Activated T-helper 1 cell treated with anti-CD3 and anti-CD28 coated beads, Interleukin-12 subunit alpha, Interleukin-12 subunit beta, Interleukin-2, Interleukin-4 antibody, amounts not matched to agents 30 ng/mL and 10 ng/mL and 1 ng/mL, durations not matched to agents 14 hours and 24 hours and 36 hours (primary cell): ENCODE measurements around the gene NPAS2. TPM values are rescaled to one million over a fixed set of nuclear protein-coding genes. Genes with fewer than 3 reads are reported as not detected.
A peak's percentile ranks its signal among the peaks of the same experiment; 100 is the strongest.

Experiments
- DNase-seq: peaks from one replicate; pipeline ENCODE4 v3.0.0; 2021; ENCODE audit warnings: low spot score
- H3K27ac Mint-ChIP-seq: one replicate; pipeline ENCODE4 v1.8.0; 2021; ENCODE audit warnings: mild to moderate bottlenecking, mixed read lengths
- H3K27me3 Mint-ChIP-seq: one replicate; pipeline ENCODE4 v1.8.0; 2022; ENCODE audit warnings: mild to moderate bottlenecking, moderate library complexity, mixed read lengths; ENCODE audit not compliant: insufficient read depth
- H3K36me3 Mint-ChIP-seq: one replicate; pipeline ENCODE4 v1.8.0; 2021; ENCODE audit warnings: low read depth, mixed read lengths
- H3K4me1 Mint-ChIP-seq: one replicate; pipeline ENCODE4 v1.8.0; 2021; ENCODE audit warnings: low read depth, mixed read lengths
- H3K4me3 Mint-ChIP-seq: one replicate; pipeline ENCODE4 v1.8.0; 2021; ENCODE audit warnings: mild to moderate bottlenecking, moderate library complexity, mixed read lengths
- H3K9me3 Mint-ChIP-seq: one replicate; pipeline ENCODE4 v1.8.0; 2021; ENCODE audit warnings: mixed read lengths
- intact Hi-C: fragments of 100-400 bp; cut with micrococcal nuclease; formaldehyde crosslinking; loops from one replicate; pipeline ENCODE4 v1.15.1; 2024
- total RNA-seq: library from RNA; stranded (reverse); gene quantifications from 2 replicates; pipeline ENCODE4 v1.2.3, GENCODE V29; 2022

NPAS2 gene
- total RNA-seq, 1 donor from 2014 or later, result 7.5 TPM

DNA sequence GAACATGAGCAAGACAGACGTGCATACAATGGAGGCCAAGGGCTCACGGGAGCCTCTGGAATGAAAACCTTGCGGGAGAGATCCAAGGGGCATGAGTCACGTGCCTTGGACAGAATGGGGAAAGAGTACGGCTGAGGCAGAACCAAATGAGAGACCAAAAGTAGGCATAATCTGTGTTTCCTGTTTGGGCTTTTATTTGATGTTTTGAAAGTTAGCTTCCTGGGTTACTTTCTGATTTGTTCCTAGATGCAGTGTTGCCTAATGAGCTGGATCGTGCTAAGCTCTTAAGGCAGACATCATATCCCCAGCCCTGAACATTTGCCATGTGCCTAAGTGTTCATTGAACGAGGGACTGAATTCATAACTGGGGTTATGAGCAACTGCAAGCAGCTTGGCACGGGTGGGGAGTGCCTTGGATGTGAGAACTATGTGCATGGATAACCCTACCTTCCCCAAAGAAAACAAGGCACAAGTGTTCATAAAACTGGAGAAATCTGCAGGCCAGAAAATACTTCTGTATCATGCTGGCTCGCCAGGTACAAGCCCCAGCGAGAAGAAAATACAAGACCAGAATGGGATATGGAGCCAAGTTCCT lies 121.8 kb downstream of the NPAS2 start:
- no peaks in the 10 kb centered on the region for H3K36me3 Mint-ChIP-seq
- peaks cover 12% of the 10 kb centered on the region for H3K4me1 Mint-ChIP-seq
- H3K9me3 Mint-ChIP-seq, result no peaks in the 10 kb centered on the region
- intact Hi-C loops, result no loop called here
- H3K27me3 Mint-ChIP-seq, result no peaks in the 10 kb centered on the region
- no peak overlapping the region for H3K4me3 Mint-ChIP-seq
- no peak overlapping the region for H3K27ac Mint-ChIP-seq
- no peak for DNase-seq

DNA sequence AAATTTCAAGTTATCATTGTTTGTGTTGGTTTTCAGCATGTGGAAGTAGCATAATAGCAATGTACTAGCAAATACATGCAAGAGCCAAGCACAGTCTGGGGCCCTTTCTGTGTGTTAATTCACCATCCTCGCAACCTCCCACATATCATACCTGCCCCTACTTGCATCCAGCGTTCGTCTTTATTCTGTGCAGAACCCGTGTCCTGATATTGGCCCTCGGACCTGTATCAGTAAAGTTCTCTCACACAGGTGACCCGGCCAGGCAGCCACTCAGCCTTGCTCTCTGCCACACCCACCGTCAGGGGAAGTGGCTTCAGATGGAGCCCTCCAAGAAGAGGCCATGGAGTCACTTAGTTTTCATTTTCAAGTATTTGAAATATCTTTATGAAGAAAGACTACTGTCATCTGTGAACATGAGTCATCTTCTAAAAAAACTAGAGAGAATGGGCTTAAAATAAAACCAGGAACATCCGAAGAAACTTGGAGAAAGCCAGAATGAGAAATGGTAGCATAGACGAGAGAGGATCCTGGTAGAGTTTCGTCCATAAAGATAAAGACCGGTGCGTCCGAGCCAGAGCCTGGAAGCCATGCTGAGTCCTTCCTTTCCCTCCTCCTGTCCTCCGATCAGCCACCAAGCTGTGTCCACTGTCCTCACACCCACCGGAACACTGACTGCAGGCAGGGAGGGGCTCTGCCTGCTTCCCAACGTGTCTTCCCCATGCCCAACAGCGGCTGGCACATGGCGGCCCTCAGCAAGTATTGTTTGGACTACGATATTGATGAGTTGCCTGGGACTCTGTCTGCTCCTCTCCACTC lies 124.9 kb downstream of the NPAS2 start:
- intact Hi-C loops, result no loop called here
- DNase-seq, result no peak
- Mint-ChIP-seq H3K36me3 (no peaks in the 10 kb centered on the region), H3K4me3 (no peak overlapping the region), H3K9me3 (no peaks in the 10 kb centered on the region), H3K27ac (no peak overlapping the region), H3K27me3 (peaks cover 2% of the 10 kb centered on the region), H3K4me1 (peaks cover 12% of the 10 kb centered on the region)

DNA sequence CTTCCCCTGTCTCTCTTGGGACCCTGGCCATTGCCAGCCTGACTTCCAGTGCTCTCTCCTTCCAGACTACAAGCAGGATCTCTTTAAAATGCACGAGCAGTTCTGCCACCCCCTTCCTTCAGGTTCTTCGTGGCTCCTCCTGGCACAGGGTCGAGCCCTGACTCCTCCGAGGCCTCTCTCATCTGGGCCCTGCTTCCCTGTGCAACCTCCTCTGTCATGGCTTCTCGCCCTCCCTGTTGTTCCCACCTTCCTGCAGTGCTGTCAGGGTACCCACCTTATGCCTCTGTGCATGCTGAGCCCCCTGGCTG lies 125.4 kb downstream of the NPAS2 start:
- no peak for DNase-seq
- H3K4me3 Mint-ChIP-seq, result no peak overlapping the region
- no peaks in the 10 kb centered on the region for H3K36me3 Mint-ChIP-seq
- no peak overlapping the region for H3K27ac Mint-ChIP-seq
- peaks cover 2% of the 10 kb centered on the region for H3K27me3 Mint-ChIP-seq
- intact Hi-C loops, result no loop called here
- H3K4me1 Mint-ChIP-seq, result peaks cover 12% of the 10 kb centered on the region
- no peaks in the 10 kb centered on the region for H3K9me3 Mint-ChIP-seq

DNA sequence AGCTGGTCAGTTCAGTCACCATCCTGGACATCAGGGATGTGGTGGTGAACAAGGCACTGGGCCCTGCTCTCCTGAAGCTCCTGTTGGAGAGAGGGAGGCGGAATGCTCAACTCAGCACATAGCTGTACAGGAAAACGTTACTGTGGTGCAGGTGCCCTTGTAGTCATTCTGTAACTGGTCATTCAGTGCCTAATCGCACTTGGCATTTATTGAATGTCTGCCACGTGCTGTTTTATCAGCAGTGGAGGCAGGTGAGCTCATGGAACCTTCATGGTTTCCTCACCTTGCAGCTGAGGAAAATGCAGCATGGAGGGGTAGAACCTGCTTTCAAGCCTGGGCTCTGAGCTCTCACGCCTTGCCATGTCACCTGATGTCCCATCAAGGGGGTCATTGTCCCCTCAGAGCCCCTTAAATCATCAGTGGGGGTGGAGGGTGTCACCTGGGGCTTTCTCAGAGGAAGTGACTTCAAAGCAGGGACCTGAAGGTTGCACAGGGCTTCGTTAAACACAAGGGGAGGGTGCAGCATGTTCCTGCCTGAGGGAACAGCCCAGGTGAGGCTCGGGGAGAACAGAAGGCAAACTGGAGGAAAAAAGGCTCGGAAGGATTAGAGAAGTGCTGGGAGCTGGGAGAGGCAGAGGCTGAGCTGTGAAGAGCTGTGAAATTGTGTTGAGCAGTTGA lies 126.1 kb downstream of the NPAS2 start:
- intact Hi-C loops, result no loop called here
- no peak overlapping the region for H3K27ac Mint-ChIP-seq
- H3K9me3 Mint-ChIP-seq, result no peaks in the 10 kb centered on the region
- no peaks in the 10 kb centered on the region for H3K36me3 Mint-ChIP-seq
- H3K27me3 Mint-ChIP-seq, result peaks cover 2% of the 10 kb centered on the region
- H3K4me1 Mint-ChIP-seq, result peaks cover 10% of the 10 kb centered on the region
- H3K4me3 Mint-ChIP-seq, result no peak overlapping the region
- DNase-seq, result no peak

DNA sequence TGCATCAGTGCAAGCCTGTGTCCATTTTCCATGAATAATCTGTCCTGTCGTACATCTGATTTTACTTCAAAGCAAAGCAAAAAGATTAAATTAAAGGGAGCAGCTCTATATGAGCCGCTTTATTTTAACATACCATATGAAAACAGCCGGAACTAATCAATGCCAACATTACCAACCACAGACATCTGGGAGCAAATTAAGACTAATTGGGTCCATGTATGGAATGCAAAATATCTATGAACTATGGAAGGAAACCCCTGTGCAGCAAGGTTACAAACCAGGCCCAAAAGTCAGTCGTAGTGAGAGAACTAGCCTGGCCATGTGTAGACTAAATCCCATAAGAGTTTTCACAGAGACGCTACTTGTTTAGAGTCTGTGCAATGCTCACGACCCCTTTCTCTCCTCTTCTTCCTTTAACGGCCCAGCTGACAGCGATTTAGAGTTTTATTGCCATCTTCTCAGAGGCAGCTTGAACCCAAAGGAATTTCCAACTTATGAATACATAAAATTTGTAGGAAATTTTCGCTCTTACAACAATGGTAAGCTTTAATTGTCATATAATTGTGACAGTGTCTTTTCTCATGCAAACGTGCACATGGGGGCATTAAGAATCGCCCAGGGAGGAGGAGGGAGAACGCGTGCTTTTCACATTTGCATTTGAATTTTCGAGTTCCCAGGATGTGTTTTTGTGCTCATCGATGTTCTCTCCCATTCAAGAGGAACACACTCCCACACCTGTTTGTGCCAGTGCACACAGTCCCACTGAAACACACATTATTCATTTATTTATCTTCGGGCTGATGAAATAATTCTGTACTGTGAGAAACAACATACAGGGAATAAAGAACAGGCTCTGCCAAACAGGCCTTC lies 129.2 kb downstream of the NPAS2 start:
- H3K36me3 Mint-ChIP-seq, result no peaks in the 10 kb centered on the region
- intact Hi-C loops, result no loop called here
- H3K4me1 Mint-ChIP-seq, result peaks cover 10% of the 10 kb centered on the region
- no peaks in the 10 kb centered on the region for H3K9me3 Mint-ChIP-seq
- H3K4me3 Mint-ChIP-seq, result no peak overlapping the region
- no peak for DNase-seq
- H3K27me3 Mint-ChIP-seq, result peaks cover 2% of the 10 kb centered on the region
- H3K27ac Mint-ChIP-seq, result no peak overlapping the region

DNA sequence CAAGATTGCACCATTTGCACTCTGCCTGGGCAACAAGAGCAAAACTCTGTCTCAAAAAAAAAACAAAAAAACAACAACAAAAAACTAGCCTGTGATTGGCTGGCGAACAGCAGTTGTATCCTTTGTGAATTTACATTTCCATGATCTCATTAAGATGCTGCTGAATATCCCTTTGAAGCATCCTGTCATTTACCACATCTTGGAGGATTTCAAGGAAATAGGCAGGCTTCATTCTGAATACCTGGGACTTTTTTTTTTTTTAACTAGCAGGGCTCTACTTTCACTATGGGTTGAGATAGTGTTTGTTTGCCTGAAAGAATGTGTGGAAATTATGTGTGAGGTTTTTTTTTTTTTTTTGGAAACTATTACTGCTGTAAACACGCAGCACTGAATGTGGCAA lies 132.6 kb downstream of the NPAS2 start:
- peaks cover 10% of the 10 kb centered on the region for H3K4me1 Mint-ChIP-seq
- intact Hi-C loops, result no loop called here
- H3K27me3 Mint-ChIP-seq, result peaks cover 2% of the 10 kb centered on the region
- no peaks in the 10 kb centered on the region for H3K9me3 Mint-ChIP-seq
- H3K27ac Mint-ChIP-seq, result peak overlapping the region; percentile 66
- no peaks in the 10 kb centered on the region for H3K36me3 Mint-ChIP-seq
- no peak overlapping the region for H3K4me3 Mint-ChIP-seq
- DNase-seq, result no peak

DNA sequence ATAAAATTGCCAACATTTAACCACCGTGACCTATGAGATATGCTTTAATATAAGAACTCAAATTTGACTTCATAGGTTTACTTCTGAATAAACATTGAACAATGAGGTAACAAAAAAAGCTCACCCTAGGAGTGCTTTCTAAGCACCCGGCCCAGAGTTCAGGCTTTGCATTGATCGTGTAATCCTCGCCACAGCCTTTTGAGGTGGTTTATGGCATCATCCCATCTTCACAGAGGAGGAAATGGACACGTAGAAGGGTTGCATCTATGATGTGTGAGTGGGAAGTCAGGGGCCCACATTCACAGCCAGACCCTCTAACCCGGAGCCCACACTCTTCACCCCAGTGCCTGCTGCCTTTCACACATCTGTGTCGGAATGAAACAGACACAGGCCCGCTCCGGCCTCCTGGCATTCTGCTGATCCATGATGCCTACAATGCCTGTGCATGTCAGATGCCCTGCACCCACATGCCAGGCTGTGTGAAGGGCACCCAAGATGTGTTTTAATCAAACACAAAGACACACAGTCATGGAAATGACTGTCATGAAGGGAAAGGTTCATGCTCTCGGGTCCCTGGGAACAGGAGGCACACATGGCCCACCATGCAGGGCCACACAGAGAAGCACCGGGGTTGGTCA lies 133.6 kb downstream of the NPAS2 start:
- Mint-ChIP-seq H3K9me3 (no peaks in the 10 kb centered on the region), H3K4me1 (peaks cover 10% of the 10 kb centered on the region), H3K36me3 (no peaks in the 10 kb centered on the region), H3K4me3 (no peak overlapping the region), H3K27me3 (peaks cover 2% of the 10 kb centered on the region), H3K27ac (no peak overlapping the region)
- DNase-seq, result no peak
- intact Hi-C loops, result no loop called here

DNA sequence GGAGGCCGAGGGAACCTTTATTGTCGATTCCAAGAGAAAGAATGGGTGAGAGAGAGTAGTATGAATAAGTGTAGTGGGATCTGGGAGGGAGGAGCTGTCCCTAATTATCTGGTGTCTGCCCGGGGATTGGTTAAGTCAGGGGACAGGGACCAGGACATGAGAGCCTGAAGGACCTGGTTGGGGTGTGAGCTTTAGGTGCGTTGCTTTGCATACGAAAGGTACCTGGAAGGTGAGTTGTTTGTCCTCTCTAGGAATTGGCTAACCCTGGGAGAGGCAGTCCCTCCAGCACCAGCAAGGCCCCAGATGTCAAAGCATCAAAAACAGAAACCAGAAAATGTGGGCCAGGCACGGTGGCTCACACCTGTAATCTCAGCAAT lies 134.1 kb downstream of the NPAS2 start:
- no peaks in the 10 kb centered on the region for H3K27me3 Mint-ChIP-seq
- no peaks in the 10 kb centered on the region for H3K36me3 Mint-ChIP-seq
- H3K9me3 Mint-ChIP-seq, result no peaks in the 10 kb centered on the region
- DNase-seq, result no peak
- peaks cover 10% of the 10 kb centered on the region for H3K4me1 Mint-ChIP-seq
- intact Hi-C loops, result no loop called here
- H3K27ac Mint-ChIP-seq, result no peak overlapping the region
- H3K4me3 Mint-ChIP-seq, result no peak overlapping the region

DNA sequence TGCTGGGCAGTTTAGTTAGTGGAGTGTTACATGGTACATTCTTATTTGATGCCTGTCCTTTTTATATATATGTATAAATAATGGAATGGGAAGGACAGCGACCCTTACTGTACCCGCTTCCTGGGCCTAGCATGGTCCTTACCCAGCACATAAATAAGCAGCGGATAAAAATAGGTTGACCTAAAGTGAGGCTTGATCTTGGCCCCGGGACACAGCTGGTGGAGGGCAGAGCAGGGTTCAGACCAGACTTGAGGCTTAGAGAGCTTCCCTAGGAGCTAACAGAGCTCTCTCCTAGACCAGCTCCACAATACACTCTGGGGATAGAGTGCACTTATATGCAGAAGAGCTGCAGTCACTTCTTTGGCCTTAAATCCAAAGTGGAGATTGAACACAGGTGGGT lies 135.3 kb downstream of the NPAS2 start:
- intact Hi-C loops, result loop anchor here (1.0 kb wide), 1 partner anchor 12 kb away; no protein-coding TSS in a partner anchor
- Mint-ChIP-seq H3K27me3 (no peaks in the 10 kb centered on the region), H3K27ac (no peak overlapping the region)

DNA sequence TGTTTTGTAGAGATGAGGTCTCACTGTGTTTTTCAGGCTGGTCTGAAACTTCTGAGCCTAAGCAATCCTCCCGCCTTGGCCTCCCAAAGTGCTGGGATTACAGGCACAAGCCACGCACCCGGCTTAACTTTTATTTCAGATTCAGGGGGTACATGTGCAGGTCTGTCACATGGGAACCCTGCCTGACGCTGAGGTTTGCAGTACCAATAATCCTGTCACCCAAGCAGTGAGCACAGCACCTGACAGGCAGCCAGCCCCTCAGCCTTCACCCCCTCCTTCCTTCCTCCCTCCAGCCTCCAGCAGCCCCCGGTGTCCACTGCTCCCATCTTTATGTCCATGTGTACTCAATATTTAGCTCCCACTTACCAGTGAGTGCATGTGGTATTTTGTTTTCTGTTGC lies 136.1 kb downstream of the NPAS2 start:
- H3K27me3 Mint-ChIP-seq, result no peaks in the 10 kb centered on the region
- H3K4me1 Mint-ChIP-seq, result peaks cover 10% of the 10 kb centered on the region
- no peak overlapping the region for H3K27ac Mint-ChIP-seq
- no peak for DNase-seq
- H3K4me3 Mint-ChIP-seq, result no peak overlapping the region
- intact Hi-C loops, result no loop called here
- H3K36me3 Mint-ChIP-seq, result no peaks in the 10 kb centered on the region
- no peaks in the 10 kb centered on the region for H3K9me3 Mint-ChIP-seq

More for the DNA sequence above, 135.3 kb downstream of the NPAS2 start:
- no peaks in the 10 kb centered on the region for H3K9me3 Mint-ChIP-seq
- H3K4me1 Mint-ChIP-seq, result peaks cover 10% of the 10 kb centered on the region
- DNase-seq, result no peak
- H3K4me3 Mint-ChIP-seq, result no peak overlapping the region
- H3K36me3 Mint-ChIP-seq, result no peaks in the 10 kb centered on the region

DNA sequence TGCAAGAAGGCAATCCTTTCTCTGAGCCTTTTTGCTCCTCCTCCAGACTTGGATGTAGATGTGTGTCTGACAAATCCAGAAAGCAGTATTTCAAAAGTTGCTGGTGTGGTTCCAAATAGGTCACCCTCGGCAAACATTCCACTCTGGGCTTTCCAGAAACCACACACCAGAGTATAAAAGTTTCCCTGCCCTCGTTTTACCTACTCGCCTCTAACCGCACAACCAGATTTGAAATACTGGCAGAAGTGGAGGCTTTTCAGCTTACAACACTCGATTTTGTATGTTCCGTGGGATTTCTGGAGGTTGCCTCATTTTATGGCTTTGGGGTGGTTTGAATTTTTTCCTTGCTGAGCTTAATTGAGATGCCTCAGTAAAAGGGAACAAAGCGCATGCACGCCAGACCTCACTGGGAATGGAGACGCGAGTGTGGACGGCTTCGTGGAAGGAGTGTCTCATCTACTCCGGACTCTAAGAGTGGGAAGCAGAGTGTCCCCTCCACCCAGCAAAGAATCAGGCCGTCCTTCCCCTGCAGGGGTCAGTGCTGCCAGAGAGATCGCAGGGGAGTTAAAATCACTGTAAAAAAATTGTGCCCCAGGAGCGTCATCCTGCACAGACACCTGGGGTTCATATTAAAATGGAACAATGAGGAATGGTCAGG lies 138.2 kb downstream of the NPAS2 start:
- Mint-ChIP-seq H3K27me3 (no peaks in the 10 kb centered on the region), H3K9me3 (no peaks in the 10 kb centered on the region), H3K27ac (no peak overlapping the region), H3K36me3 (no peaks in the 10 kb centered on the region), H3K4me3 (no peak overlapping the region), H3K4me1 (no peaks in the 10 kb centered on the region)
- DNase-seq, result no peak
- intact Hi-C loops, result no loop called here

DNA sequence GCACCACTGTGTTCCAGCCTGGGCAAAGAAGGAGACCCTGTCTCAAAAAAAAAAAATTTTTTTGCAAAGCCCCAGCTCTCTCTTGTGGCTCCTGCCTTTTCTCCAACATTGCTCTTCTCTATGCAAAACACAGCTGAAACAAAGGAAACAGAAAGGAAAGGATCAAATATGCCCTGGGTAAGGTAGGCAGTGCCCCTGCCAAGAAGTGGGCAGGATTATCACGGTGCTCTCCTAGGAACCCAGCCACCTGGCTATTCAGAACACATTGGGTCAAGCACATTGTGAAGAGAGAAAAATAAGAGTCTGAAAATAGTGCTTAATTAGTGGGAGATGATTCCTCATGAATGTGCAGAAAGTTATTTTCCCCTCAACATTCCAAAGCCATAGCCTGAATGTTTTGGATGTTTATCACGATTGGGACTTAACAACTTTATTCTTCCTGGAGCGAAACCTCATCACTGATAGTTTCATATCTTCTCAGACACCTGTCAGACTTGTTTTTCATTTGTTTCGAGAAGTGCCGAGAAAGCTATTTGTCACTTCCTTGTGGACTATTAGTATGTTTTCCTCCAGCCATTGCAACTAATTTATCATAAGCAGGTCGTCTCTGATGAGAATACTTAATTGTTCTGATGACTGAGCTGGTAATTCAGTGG lies 139.4 kb downstream of the NPAS2 start:
- no peaks in the 10 kb centered on the region for H3K9me3 Mint-ChIP-seq
- H3K27ac Mint-ChIP-seq, result no peak overlapping the region
- DNase-seq, result no peak
- no peaks in the 10 kb centered on the region for H3K4me1 Mint-ChIP-seq
- intact Hi-C loops, result no loop called here
- no peaks in the 10 kb centered on the region for H3K36me3 Mint-ChIP-seq
- no peak overlapping the region for H3K4me3 Mint-ChIP-seq
- no peaks in the 10 kb centered on the region for H3K27me3 Mint-ChIP-seq
